ENCODE measurements around the gene ADAP2.
"Not testable (repeated sequence)": the region's sequence is repeated elsewhere in the genome, so short reads cannot be mapped to it uniquely, and the experiment has no call there.

Gene ADAP2

DNA sequence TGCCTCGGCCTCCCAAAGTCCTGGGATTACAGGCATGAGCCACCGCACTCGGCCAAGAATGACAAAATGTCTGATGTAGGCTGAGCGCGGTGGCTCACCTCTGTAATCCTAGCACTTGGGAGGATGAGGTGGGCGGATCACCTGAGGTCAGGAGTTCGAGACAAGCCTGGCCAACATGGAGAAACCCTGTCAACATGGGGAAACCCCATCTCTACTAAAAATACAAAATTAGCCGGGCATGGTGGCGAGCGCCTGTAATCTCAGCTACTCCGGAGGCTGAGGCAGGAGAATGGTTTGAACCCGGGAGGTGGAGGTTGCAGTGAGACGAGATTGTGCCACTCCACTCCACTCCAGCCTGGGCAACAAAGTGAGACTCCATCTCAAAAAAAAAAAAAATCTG, 46.2 kb downstream of the ADAP2 start:
- in situ Hi-C loops (cut with MboI; ENCODE audit: low sequenced_read_pairs) = not testable (repeated sequence)

DNA sequence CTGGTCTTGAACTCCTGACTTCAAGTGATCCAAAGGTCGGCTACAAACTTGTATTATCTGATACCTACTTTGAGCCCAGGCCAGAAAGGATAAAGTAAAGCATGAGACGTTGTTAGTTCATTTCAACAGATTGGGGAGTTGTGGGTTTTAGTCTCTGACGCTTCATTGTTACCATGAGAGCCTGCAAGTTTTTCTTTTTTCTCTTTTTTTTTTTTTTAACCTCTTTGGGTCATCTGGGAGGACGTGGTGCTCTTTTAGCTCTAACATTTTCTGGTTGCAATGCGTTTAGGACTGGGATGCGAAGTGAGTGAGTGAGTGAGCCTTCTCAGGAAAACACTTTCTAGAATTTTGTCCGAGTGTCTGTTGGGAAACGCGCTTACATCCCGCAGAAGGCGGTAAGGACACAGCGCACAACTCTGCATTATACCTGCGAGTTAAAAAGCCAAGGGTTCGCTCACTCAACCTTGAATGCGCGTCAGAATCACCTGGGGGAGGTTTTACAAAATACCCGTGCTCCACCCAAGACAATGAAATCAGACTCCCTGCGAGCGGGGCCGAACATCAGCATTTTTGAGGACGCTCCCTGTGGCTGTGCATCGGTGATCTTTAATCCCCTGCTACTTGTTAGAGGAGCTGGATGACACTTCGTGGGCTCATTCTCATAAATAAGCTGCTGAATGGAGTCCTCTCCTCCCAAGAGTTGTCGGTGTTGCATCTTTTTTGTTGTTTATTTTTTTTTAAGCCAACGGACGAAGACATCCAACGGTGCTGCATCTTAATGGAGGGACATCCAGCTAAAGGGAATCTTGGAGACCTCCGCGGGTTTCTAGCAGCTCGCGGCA, 48.5 kb downstream of the ADAP2 start:
- in situ Hi-C loops (cut with MboI; ENCODE audit: low sequenced_read_pairs) = no loop called here

DNA sequence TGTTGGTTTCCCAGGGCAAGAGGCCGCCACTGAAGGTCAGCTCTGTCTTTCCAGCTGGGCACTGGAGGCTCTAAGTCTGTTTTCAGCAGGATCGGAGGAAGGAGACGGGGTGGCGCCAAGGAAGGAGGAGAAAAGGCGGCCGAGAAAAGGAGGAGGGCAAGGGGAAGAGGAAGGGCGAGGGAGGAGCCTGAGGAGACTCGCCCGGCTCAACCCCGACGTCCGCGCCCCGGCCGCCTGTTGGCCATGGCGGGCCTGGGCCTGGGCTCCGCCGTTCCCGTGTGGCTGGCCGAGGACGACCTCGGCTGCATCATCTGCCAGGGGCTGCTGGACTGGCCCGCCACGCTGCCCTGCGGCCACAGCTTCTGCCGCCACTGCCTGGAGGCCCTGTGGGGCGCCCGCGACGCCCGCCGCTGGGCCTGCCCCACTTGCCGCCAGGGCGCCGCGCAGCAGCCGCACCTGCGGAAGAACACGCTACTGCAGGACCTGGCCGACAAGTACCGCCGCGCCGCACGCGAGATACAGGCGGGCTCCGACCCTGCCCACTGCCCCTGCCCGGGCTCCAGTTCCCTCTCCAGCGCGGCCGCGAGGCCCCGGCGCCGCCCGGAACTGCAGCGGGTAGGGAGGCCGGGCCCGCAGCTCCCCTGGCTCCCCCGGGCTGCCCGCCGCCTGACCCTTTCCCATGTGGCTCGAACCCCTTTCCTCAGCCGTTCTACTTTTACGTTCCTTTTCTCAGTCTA, 49.3 kb downstream of the ADAP2 start, which contains the start of gene RNF135:
Gene RNF135 (plus strand): TSS at position 209 of the 737 bp plus-strand sequence. CDS start 35 bp downstream, at position 244.
- in situ Hi-C loops (cut with MboI; ENCODE audit: low sequenced_read_pairs) = no loop called here

DNA sequence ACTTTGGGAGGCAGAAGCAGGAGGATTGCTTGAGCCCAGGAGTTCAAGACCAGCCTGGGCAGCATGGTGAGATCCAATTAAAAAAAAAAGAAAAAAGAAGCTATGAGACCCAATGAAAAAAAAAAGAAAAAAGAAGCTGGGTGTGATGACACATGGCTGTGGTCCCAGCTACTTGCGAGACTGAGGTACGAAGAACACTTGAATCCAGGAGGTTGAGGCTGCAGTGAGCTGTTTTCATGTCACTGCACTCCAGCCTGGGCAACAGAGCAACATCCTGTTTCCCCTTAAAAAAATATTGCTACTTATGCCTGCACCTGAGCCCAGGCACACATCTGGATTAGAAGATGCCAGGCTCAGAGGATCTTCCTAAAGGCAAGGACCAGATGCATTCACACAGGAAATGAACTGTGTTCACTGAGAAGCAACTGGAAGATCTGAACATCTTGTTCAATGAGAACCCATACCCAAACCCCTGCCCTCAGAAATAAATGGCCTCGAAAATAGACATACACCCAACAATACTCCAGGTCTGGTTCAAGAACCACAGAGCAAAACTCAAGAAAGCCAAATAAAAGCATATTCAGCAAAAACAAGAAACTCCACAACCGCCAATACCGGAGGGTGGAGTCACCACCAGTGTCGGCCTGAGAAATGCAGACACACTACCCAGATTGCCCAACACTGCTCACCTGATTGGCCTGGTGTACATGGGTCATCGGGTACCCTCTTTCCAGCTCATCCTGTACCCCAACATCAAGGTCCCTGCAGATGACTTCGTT, 53.5 kb downstream of the ADAP2 start:
- in situ Hi-C loops (cut with MboI; ENCODE audit: low sequenced_read_pairs) = no loop called here

DNA sequence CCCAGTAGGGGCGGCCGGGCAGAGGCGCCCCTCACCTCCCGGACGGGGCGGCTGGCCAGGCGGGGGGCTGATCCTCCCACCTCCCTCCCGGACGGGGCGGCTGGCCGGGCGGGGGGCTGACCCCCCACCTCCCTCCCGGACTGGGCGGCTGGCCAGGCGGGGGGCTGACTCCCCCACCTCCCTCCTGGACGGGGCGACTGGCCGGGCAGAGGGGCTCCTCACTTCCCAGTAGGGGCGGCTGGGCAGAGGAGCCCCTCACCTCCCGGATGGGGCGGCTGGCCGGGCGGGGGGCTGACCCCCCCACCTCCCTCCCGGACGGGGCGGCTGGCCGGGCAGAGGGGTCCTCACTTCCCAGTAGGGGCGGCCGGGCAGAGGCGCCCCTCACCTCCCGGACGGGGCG, 58.2 kb downstream of the ADAP2 start:
- in situ Hi-C loops (cut with MboI; ENCODE audit: low sequenced_read_pairs) = not testable (repeated sequence)

DNA sequence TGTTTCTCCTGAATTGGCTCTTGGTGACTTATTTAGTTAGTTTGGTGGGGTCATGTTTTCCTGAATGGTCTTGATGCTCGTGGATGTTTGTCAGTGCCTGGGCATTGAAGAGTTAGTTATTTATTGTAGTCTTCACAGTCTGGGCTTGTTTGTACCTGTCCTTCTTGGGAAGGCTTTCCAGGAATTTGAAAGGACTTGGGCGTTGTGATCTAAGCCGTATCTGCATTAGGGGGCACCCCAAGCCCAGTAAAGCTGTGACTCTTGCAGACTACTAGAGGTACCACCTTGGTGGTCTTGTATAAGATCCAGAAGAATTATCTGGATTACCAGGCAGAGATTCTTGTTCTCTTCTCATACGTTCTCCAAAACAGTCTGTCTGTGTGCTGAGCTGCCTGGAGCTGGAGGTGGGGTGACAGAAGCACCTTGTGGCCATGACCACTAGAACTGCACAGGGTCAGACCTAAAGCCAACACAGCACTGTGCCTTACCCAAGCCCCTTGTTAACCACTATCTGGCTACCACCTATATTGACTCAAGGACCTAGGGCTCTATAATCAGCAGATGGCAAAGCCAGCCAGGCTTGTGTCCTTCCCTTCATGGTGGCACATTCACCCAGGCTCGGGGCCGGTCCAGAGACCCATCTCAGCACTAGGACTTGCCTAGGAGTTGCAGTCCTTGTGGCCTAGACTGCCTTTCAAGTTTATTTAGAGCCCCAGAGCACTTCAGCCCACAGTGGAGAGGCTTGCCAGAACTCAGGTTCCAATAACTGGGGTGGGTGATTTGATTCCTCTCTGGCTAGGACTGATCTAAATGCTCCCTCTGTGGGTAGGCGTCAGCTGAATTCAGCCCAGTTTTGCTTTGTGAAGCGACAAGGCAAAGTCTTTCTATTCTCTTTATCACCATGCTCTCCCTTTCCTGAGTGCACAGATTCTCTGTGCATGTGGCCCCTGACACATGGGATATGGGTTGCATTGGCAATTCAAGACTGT, 60.1 kb downstream of the ADAP2 start:
- in situ Hi-C loops (cut with MboI; ENCODE audit: low sequenced_read_pairs) = no loop called here

DNA sequence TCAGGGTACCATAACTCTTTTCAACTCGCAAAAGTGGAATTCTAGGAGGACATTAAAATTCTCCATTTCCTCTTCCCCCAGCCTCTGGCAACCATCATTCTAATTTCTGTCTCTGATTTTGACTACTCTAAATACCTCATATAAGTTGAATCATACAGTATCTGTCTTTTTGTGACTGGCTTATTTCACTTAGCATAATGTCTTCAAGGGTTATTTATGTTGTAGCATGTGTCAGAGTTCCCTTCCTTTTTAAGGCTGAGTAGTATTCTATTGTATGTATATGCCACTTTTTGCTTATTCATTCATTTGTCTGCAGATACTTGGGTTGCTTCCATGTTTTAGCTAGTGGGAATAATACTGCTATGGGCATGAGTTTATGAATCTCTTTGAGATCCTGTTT, 61.1 kb downstream of the ADAP2 start:
- in situ Hi-C loops (cut with MboI; ENCODE audit: low sequenced_read_pairs) = no loop called here

DNA sequence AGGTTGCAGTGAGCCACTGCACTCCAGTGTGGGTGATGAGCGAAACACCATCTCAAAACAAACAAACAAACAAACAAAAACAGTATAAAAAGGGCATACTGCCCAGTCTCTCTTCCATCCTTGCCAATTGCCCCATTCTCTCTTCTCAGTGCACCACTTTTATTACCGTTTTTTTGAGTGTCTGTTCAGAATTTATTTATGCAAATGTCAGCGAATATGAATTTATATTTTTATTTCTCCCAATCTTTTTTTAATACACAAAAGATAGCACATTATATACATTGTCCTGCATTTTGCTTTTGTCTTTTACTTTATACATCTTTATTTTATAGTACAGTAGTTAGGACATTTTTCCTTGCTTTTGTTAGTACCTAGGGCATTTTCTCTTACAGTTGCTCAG, 68.7 kb downstream of the ADAP2 start:
- in situ Hi-C loops (cut with MboI; ENCODE audit: low sequenced_read_pairs) = no loop called here

DNA sequence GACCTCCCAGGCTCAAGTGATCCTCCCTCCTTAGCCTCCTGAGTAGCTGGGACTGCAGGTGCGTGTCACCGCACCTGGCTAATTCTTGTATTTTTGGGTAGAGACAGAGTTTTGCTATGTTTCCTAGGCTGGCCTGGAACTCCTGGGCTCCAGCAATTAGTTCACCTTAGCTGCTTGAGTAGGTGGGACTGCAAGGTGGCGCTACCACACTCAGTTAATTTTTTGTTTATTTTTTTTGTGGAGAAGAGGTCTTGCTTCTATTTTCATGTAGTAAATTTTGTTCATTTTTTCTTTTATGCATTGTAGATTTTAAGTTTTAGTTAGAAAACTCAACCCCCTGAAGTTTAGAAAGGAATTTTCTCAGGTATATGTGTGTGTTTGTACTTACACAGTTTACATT, 70.8 kb downstream of the ADAP2 start:
- in situ Hi-C loops (cut with MboI; ENCODE audit: low sequenced_read_pairs) = no loop called here

DNA sequence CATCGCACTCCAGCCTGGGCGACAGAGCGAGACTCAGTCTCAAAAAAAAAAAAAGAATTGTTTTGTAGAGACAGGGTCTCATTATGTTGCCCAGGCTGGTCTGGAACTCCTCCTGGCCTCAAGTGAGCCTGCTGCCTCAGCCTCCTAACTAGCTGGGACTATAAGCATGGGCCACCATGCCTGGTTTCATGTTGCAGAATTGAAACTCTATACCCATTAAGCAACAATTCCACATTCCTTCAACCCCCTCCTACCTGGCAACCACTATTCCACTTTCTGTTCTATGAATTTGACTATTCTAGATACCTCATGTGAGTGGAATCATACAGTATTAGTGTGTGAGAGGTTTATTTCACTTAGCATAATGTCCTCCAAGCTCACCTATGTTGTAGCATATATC, 73.6 kb downstream of the ADAP2 start:
- in situ Hi-C loops (cut with MboI; ENCODE audit: low sequenced_read_pairs) = no loop called here

DNA sequence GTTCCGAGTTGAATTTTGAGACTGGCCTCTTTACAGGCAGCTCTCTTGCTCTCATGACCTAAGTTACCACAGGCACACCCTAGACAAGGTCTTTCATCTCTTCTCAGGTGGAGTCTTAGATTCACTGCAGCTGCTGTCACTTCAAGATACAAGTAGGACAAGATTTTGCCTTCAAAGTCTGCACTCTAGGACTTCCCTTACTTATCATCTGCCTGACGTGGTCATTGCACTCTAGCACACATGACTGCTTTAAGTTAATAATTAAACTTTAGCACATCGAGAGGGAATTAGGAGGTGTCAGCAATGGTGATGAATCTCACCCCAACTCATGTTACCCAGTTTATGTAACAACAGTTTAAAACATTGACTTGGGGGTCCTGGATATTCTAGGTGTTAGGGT, 74.7 kb downstream of the ADAP2 start:
- in situ Hi-C loops (cut with MboI; ENCODE audit: low sequenced_read_pairs) = no loop called here

DNA sequence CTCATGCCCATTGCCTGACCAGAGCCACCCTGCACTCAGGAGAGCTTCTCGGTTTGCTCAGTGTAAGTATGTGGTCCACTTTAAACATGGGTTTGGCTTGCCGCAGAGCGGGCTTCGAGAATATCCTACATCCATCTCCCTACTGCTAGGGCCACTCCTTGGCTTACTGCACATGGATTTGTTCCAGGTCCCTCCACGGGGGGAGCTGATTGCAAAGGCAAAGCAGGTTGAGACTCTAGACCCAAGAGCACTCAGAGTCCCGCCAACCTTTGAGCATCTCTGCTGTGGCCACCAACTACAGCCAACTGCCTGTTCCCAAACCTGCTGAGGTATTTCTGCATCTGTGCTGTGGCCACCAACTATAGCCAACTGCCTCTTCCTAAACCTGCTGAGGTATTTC, 75.5 kb downstream of the ADAP2 start:
- in situ Hi-C loops (cut with MboI; ENCODE audit: low sequenced_read_pairs) = no loop called here

DNA sequence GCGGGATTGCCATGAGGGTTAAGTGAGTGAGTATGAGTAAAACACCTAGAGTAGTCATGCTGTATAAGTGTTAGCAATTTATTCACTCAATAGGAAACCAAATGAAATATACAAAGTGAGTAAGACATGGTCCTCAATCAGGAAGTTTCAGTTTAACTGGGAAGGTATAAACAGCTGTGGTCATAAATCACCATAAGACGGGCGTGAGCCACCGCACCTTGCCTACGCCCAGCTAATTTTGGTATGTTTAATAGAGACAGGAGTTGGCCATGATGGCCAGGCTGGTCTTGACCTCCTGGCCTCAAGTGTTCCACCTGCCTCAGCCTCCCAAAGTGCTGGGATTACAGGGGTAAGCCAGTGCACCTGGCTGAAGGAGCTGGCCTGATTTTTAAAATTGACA, 76.1 kb downstream of the ADAP2 start:
- in situ Hi-C loops (cut with MboI; ENCODE audit: low sequenced_read_pairs) = no loop called here

DNA sequence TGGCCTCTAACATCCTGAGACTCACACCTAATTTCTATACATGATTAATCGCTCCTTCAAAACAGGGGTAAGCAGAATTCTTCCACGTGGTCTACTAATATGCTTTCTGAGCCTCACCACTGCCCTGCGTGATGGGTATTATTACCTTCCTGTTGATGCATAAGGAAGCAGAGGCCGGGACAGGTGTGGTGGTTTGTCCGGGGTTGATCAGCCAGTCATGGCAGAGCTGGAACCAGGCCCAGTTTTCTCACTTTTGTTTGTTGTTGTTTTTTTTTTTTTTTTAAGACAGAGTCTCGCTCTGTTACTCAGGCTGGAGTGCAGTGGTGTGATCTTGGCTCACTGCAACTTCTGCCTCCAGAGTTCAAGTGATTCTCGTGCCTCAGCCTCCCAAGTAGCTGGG, 80.3 kb downstream of the ADAP2 start:
- in situ Hi-C loops (cut with MboI; ENCODE audit: low sequenced_read_pairs) = loop anchor here (25.0 kb wide), 1 partner anchor 385 kb away; the partner anchor contains the start of gene RAB11FIP4

DNA sequence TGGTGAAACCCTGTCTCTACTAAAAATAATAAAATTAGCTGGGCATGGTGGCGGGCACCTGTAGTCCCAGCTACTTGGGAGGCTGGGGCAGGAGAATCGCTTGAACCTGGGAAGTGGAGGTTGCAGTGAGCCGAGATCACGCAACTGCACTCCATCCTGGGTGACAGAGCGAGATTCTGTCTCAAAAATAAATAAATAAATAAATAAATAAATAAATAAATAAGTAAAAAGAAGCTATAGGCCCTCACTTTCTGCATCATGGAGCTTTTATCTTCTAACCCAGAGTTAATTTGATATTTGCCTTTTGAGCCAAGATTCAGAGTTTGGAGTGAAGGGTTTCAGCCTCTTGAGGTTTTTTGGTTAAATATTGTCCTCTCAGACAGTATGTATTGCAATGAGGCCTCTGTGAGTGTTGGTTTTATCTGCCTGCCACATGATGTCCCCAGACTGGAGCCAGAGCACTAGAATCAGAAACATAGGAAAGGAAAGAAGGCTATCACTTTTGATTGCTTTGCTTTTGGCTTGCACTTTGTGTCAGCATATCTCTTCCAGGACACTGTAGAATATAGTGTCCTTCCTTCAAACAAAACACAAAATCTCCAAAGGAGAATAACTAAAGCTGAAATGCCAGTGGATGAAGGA, 81.6 kb downstream of the ADAP2 start:
- in situ Hi-C loops (cut with MboI; ENCODE audit: low sequenced_read_pairs) = loop anchor here (25.0 kb wide), 1 partner anchor 384 kb away; the partner anchor contains the start of gene RAB11FIP4

DNA sequence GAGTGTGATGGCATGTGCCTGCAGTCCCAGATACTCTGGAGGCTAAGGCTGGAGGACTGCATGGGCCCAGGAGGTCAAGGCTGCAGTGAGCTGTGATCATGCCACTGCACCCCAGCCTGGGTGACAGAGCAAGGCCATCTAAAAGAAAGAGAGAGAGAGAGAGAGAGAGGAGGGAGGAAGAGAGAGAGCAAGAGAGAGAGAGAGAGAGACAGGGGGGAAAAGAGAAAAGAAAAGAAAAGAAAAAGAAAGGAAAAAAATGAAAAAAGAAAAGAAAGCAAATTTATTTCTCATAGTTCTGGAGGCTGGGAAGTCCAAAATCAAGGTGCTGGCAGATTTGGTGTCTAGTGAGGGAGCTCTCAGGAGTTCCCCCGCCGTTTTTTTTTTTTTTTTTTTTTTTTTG, 82.4 kb downstream of the ADAP2 start:
- in situ Hi-C loops (cut with MboI; ENCODE audit: low sequenced_read_pairs) = loop anchor here (25.0 kb wide), 1 partner anchor 383 kb away; the partner anchor contains the start of gene RAB11FIP4

DNA sequence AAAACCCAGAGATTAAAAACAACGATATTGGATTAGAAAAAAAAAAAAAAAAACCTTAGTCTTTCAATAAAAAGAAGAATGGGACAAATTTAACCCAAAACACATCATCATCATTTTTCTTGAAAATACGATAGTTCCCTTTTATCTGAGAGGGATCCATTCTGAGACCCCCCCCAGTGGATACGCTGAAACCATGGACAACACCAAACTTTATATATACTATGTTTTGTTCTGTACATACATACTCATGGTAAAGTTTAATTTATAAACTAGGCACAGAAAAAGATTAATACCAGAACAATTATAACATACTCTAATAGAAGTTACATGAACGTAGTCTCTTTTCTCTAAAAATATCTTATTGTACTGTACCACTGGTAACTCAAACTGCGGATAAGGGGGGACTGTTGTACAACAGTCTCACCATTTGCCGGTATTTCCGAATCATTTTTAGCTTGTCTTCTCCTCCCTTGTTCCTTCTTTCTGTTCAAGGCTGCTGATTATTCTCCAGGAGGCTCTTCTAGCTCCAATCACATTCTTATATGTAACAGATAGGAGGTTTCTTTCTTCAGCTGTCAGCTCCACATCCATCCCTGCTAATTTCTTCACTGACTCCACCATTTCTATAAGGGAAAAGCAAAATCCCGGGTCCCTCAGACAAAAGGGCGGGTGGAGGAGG, 86.1 kb downstream of the ADAP2 start:
- in situ Hi-C loops (cut with MboI; ENCODE audit: low sequenced_read_pairs) = loop anchor here (25.0 kb wide), 1 partner anchor 379 kb away; the partner anchor contains the start of gene RAB11FIP4

DNA sequence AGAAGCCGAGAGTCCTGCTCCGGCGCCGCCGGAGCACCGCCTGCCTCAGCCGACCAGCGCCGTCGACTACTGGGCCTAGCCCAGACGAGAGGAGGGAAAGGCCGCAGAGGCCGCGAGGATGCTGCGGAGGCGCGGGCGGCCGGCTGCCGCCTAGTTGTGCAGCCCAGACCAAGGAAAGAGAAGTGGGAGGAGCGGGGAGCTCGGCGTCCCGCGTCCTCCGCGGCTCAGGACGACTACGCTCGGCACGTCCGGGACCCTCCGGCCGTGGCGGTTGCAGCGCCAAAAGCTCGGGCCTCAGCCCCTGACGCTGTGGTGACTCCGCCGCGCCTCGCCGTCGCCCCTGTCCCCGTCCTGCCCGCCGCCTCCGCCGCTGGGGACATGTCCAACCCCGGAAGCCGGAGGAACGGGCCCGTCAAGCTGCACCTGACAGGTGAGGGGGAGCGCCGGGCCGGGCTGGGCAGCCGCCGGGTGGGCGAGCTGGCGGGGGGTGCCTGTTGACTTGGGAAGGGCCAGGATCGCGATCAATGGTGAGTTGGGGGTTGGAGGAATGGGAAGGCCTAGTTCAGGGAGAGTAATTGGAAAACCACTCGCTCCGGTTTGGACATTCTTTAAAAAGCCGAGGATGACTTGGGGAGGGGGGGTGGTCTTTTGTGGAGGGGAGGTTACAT, 86.8 kb downstream of the ADAP2 start:
- in situ Hi-C loops (cut with MboI; ENCODE audit: low sequenced_read_pairs) = loop anchor here (25.0 kb wide), 1 partner anchor 379 kb away; the partner anchor contains the start of gene RAB11FIP4

Data from HL-60/S4 (cell line).